Esophagus squamous epithelium (tissue), 4 donors: Measurements from ENCODE around the gene AGAP5.
"Not testable (repeated sequence)": the region's sequence is repeated elsewhere in the genome, so short reads cannot be mapped to it uniquely, and the experiment has no call there.

Source experiments
- POLR2A ChIP-seq, 4 donors: fragments of 450-650 bp; IDR thresholded peaks; one replicate each; pipeline ENCODE4 v1.6.1; 2017; ENCODE audit warnings: antibody characterized with exemption in 4 of 4, mild to moderate bottlenecking in 4 of 4, moderate library complexity in 3 of 4
- TF ChIP-seq, protein P1 (sequence below), 6 experiments: fragments of 450-650 bp in 4 of 6; fragments of 200-600 bp in 2 of 6; sonication (generic) in 2 of 6; IDR thresholded peaks; one replicate each; pipeline ENCODE4 v1.5.1; 2016 to 2019; ENCODE audit warnings: antibody characterized with exemption in 6 of 6, mild to moderate bottlenecking in 4 of 6, moderate library complexity in 4 of 6

DNA sequence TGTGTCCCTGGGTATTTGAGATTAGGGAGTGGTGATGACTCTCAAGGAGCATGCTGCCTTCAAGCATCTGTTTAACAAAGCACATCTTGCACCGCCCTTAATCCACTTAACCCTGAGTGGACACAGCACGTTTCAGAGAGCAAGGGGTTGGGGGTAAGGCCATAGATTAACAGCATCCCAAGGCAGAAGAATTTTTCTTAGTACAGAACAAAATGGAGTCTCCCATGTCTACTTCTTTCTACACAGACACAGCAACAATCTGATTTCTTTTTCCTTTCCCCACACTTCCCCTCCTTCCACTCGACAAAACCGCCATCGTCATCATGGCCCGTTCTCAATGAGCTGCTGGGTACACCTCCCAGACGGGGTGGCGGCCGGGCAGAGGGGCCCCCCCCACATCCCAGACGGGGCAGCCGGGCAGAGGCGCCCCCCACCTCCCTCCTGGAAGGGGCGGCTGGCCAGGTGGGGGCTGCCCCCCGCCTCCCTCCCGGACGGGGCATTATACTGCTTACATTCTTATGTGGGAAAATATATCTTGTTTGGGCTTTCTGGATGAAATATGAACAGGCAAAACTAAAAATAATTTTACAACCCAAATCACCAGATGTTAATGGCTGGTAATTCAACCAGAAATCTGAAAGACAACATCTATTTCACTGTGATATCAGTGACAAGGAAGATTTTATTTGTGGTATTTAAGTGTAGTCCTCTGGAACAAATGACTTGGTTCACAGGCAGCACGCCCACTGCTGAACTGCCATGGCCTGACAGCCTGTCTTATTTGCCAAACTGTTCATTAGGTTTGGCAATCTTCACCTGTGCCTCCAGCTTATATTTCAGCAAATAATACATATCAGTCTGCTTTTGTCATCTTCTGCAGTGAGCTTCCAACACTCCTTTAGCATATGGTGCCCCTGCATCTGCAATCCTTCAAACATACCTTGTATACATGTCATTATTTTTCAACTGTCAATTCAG lies 17.6 kb upstream of the AGAP5 start:
- TF ChIP-seq, protein P1, sequence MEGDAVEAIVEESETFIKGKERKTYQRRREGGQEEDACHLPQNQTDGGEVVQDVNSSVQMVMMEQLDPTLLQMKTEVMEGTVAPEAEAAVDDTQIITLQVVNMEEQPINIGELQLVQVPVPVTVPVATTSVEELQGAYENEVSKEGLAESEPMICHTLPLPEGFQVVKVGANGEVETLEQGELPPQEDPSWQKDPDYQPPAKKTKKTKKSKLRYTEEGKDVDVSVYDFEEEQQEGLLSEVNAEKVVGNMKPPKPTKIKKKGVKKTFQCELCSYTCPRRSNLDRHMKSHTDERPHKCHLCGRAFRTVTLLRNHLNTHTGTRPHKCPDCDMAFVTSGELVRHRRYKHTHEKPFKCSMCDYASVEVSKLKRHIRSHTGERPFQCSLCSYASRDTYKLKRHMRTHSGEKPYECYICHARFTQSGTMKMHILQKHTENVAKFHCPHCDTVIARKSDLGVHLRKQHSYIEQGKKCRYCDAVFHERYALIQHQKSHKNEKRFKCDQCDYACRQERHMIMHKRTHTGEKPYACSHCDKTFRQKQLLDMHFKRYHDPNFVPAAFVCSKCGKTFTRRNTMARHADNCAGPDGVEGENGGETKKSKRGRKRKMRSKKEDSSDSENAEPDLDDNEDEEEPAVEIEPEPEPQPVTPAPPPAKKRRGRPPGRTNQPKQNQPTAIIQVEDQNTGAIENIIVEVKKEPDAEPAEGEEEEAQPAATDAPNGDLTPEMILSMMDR (IDR thresholded peaks at IDR 0.05): not testable (repeated sequence)
- not testable (repeated sequence) for TF ChIP-seq POLR2A (IDR thresholded peaks at IDR 0.05)
